Iris pigment epithelial cell (primary cell): ENCODE results near the gene YIPF2.

Experiments
- DNase-seq: peaks from one replicate; pipeline ENCODE4 v3.0.0-alpha.2; 2011; ENCODE audit warnings: low read depth

The YIPF2 gene

GRCh38 chr19:10874024-10874423 is 54.4 kb downstream of the YIPF2 start:
- no peak for DNase-seq

- no peak for DNase-seq
Observed at GRCh38 chr19:10872546-10873107, 55.8 kb downstream of the YIPF2 start.
